Neural cell (in vitro differentiated cells): ENCODE data around the gene TGFBR2. TPM values are rescaled to one million over a fixed set of nuclear protein-coding genes. Genes with fewer than 3 reads are reported as not detected.
"Not testable (repeated sequence)": the region's sequence is repeated elsewhere in the genome, so short reads cannot be mapped to it uniquely, and the experiment has no call there.

Experiments used
- H2AFZ ChIP-seq: fragments of 200-600, 300-800 bp; sonication (generic), shearing (Covaris generic); 2 replicates; pipeline ENCODE4 v1.6.0; 2014; ENCODE audit warnings: low read depth, mild to moderate bottlenecking, antibody characterized with exemption, low read length, moderate library complexity
- H3F3A ChIP-seq: fragments of 200-600 bp; shearing (Covaris generic); 2 replicates; pipeline ENCODE4 v1.6.1; 2016; ENCODE audit warnings: mild to moderate bottlenecking, moderate library complexity, mixed read lengths, antibody characterized with exemption, low read length; ENCODE audit not compliant: insufficient read depth, poor library complexity, severe bottlenecking
- H3K27ac ChIP-seq: fragments of 200-600, 300-800 bp; sonication (generic), shearing (Covaris generic); 2 replicates; pipeline ENCODE4 v1.5.1; 2014; ENCODE audit warnings: mild to moderate bottlenecking, low read length, moderate library complexity
- H3K27me3 ChIP-seq: fragments of 300-800, 200-600 bp; sonication (generic), shearing (Covaris generic); 2 replicates; pipeline ENCODE4 v1.6.0; 2014; ENCODE audit warnings: mild to moderate bottlenecking, low read depth, low read length, moderate library complexity; ENCODE audit not compliant: insufficient read depth
- H3K36me3 ChIP-seq: fragments of 300-800, 200-600 bp; sonication (generic), shearing (Covaris generic); 2 replicates; pipeline ENCODE4 v1.5.1; 2014; ENCODE audit warnings: mild to moderate bottlenecking, antibody characterized with exemption, low read length, moderate library complexity; ENCODE audit not compliant: insufficient read depth
- H3K4me2 ChIP-seq: fragments of 300-800, 200-600 bp; sonication (generic), shearing (Covaris generic); 2 replicates; pipeline ENCODE4 v1.6.0; 2014; ENCODE audit warnings: mild to moderate bottlenecking, low read length
- H3K4me3 ChIP-seq: fragments of 300-800, 200-600 bp; sonication (generic), shearing (Covaris generic); 2 replicates; pipeline ENCODE4 v1.5.1; 2014; ENCODE audit warnings: mild to moderate bottlenecking, low read length, moderate library complexity
- H3K79me2 ChIP-seq: fragments of 200-600 bp; shearing (Covaris generic); replicated peaks from 2 replicates; pipeline ENCODE4 v1.6.0; 2014; ENCODE audit warnings: mild to moderate bottlenecking, low read length, moderate library complexity; ENCODE audit not compliant: insufficient read depth
- H3K9ac ChIP-seq: fragments of 300-800, 200-600 bp; sonication (generic), shearing (Covaris generic); 2 replicates; pipeline ENCODE4 v1.6.1; 2016; ENCODE audit warnings: mild to moderate bottlenecking, low read length, mixed read lengths
- H3K9me2 ChIP-seq: fragments of 200-600 bp; shearing (Covaris generic); 2 replicates; pipeline ENCODE4 v1.6.1; 2016; ENCODE audit warnings: mild to moderate bottlenecking, low read length, mixed read lengths; ENCODE audit not compliant: insufficient read depth
- H3K9me3 ChIP-seq: fragments of 200-600, 300-800 bp; sonication (generic), shearing (Covaris generic); 2 replicates; pipeline ENCODE4 v1.6.1; 2016; ENCODE audit warnings: mild to moderate bottlenecking, mixed run types, low read length, moderate library complexity, mixed read lengths
- H4K20me1 ChIP-seq: fragments of 200-600 bp; shearing (Covaris generic); 2 replicates; pipeline ENCODE4 v1.6.1; 2016; ENCODE audit warnings: mild to moderate bottlenecking, mixed run types; ENCODE audit not compliant: insufficient read depth
- CTCF ChIP-seq: fragments of 450-650 bp; IDR thresholded peaks from 2 replicates; pipeline ENCODE4 v1.5.1; 2014; ENCODE audit warnings: antibody characterized with exemption, mild to moderate bottlenecking, moderate library complexity; ENCODE audit not compliant: poor library complexity, severe bottlenecking
- EP300 ChIP-seq: fragments of 450-650 bp; conservative IDR thresholded peaks from 2 replicates; pipeline ENCODE4 v1.6.1; 2014; ENCODE audit warnings: antibody characterized with exemption, mild to moderate bottlenecking, moderate library complexity; ENCODE audit not compliant: poor library complexity, severe bottlenecking
- MXI1 ChIP-seq: fragments of 450-650 bp; conservative IDR thresholded peaks from 2 replicates; pipeline ENCODE4 v1.6.1; 2014; ENCODE audit warnings: antibody characterized with exemption, mild to moderate bottlenecking; ENCODE audit not compliant: poor library complexity, severe bottlenecking
- POLR2AphosphoS5 ChIP-seq: IDR thresholded peaks from 2 replicates; pipeline ENCODE4 v1.6.1; 2012
- RAD21 ChIP-seq: fragments of 450-650 bp; conservative IDR thresholded peaks from 2 replicates; pipeline ENCODE4 v1.6.1; 2014; ENCODE audit warnings: antibody characterized with exemption, mild to moderate bottlenecking, moderate library complexity
- REST ChIP-seq: IDR thresholded peaks from 2 replicates; pipeline ENCODE4 v1.6.1; 2012; ENCODE audit warnings: borderline replicate concordance
- TAF1 ChIP-seq: IDR thresholded peaks from 2 replicates; pipeline ENCODE4 v1.6.1; 2012; ENCODE audit warnings: low read depth
- polyA plus RNA-seq: library from polyadenylated mRNA; depleted of rRNA; stranded (reverse); fragments of >200 nt; gene quantifications from 2 replicates; pipeline ENCODE4 v1.2.3, GENCODE V29; 2014

The TGFBR2 gene
- polyA plus RNA-seq, 1 donor from 2014 or later: not detected

GRCh38 chr3:30623351-30623750, 16.9 kb downstream of the TGFBR2 start:
- Histone ChIP-seq H3K27ac (no peak overlapping the region), H3F3A (no peaks in the 10 kb centered on the region), H3K9me2 (no peaks in the 10 kb centered on the region), H3K79me2 (no peaks in the 10 kb centered on the region), H3K4me3 (no peak overlapping the region), H4K20me1 (no peaks in the 10 kb centered on the region), H3K9ac (no peak overlapping the region), H3K4me2 (no peak overlapping the region), H3K36me3 (no peaks in the 10 kb centered on the region), H2AFZ (no peak overlapping the region), H3K9me3 (no peaks in the 10 kb centered on the region), H3K27me3 (no peaks in the 10 kb centered on the region)
- TF ChIP-seq CTCF: no peak
- TF ChIP-seq REST: no peak
- no peak for TF ChIP-seq RAD21

- not testable (repeated sequence) for H3K9ac ChIP-seq, H3K4me3 ChIP-seq, H2AFZ ChIP-seq, H3F3A ChIP-seq, H3K4me2 ChIP-seq, H3K9me2 ChIP-seq, H3K27ac ChIP-seq, H3K27me3 ChIP-seq, H3K9me3 ChIP-seq, H3K79me2 ChIP-seq, H3K36me3 ChIP-seq, H4K20me1 ChIP-seq
These were observed 18.1 kb downstream of the TGFBR2 start for GRCh38 chr3:30624480-30624879.

GRCh38 chr3:30625541-30626438, 19.4 kb downstream of the TGFBR2 start:
- no peaks in the 10 kb centered on the region for H3K27me3 ChIP-seq
- no peak overlapping the region for H2AFZ ChIP-seq
- H3K9ac ChIP-seq: no peak overlapping the region
- no peak overlapping the region for H3K4me3 ChIP-seq
- H3K4me2 ChIP-seq: no peak overlapping the region
- no peaks in the 10 kb centered on the region for H3K79me2 ChIP-seq
- no peaks in the 10 kb centered on the region for H3K36me3 ChIP-seq
- H3K27ac ChIP-seq: no peak overlapping the region
- H3F3A ChIP-seq: no peaks in the 10 kb centered on the region
- TF ChIP-seq CTCF: no peak
- TF ChIP-seq REST: no peak
- TF ChIP-seq EP300: no peak
- TF ChIP-seq MXI1: no peak
- no peak for TF ChIP-seq POLR2AphosphoS5
- no peak for TF ChIP-seq TAF1
- TF ChIP-seq RAD21: no peak
- H4K20me1 ChIP-seq: no peaks in the 10 kb centered on the region
- no peaks in the 10 kb centered on the region for H3K9me2 ChIP-seq
- no peaks in the 10 kb centered on the region for H3K9me3 ChIP-seq
